ENCODE data around the gene PSMB10.
A peak's percentile ranks its signal among the peaks of the same experiment; 100 is the strongest.
"Not testable (repeated sequence)": the region's sequence is repeated elsewhere in the genome, so short reads cannot be mapped to it uniquely, and the experiment has no call there.

The PSMB10 gene

GRCh38 chr16:67941469-67942199 lies 5.0 kb upstream of the PSMB10 start:
- DNase-seq: no peak

- no peak for DNase-seq
These were observed 3.9 kb upstream of the PSMB10 start for GRCh38 chr16:67940446-67941089.

GRCh38 chr16:67939507-67940445 lies 3.1 kb upstream of the PSMB10 start:
- no peak for DNase-seq

- DNase-seq: not testable (repeated sequence)
These were observed 1.1 kb upstream of the PSMB10 start for GRCh38 chr16:67937713-67938112.

- no peak for DNase-seq
These were observed 393 bp upstream of the PSMB10 start for GRCh38 chr16:67936880-67937605.

GRCh38 chr16:67935402-67936123 lies 1.1 kb downstream of the PSMB10 start:
- DNase-seq: peak; percentile 88

GRCh38 chr16:67935101-67935401 lies 1.6 kb downstream of the PSMB10 start:
- no peak for DNase-seq

GRCh38 chr16:67934306-67935100 lies 2.1 kb downstream of the PSMB10 start:
- no peak for DNase-seq

GRCh38 chr16:67933805-67934204 lies 2.8 kb downstream of the PSMB10 start:
- no peak for DNase-seq

GRCh38 chr16:67932462-67932840 lies 4.2 kb downstream of the PSMB10 start:
- DNase-seq: no peak

GRCh38 chr16:67931712-67932461 lies 4.8 kb downstream of the PSMB10 start, which contains the start of gene CTRL:
Gene CTRL (minus strand): TSS chr16:67931862. CDS start chr16:67931852, 10 bp downstream.
- DNase-seq: no peak

GRCh38 chr16:67930678-67931211 lies 5.9 kb downstream of the PSMB10 start:
- DNase-seq: no peak

- no peak for DNase-seq
These were observed 6.5 kb downstream of the PSMB10 start for GRCh38 chr16:67930191-67930590.

- DNase-seq: peak; percentile 46
These were observed 7.9 kb downstream of the PSMB10 start for GRCh38 chr16:67928561-67929364.

GRCh38 chr16:67928147-67928546 lies 8.5 kb downstream of the PSMB10 start:
- DNase-seq: no peak

- no peak for DNase-seq
These were observed 9.3 kb downstream of the PSMB10 start for GRCh38 chr16:67927131-67927941.

- peak; percentile 65 for DNase-seq
These were observed 10.4 kb downstream of the PSMB10 start for GRCh38 chr16:67926181-67926750.
